Karpas-422 (cell line): ENCODE data around the gene ALOX5. TPM values are rescaled to one million over a fixed set of nuclear protein-coding genes. Genes with fewer than 3 reads are reported as not detected.

Experiments used
- DNase-seq: peaks from one replicate; pipeline ENCODE4 v3.0.0-alpha.2; 2015
- H2AFZ ChIP-seq: fragments of 200-600 bp; sonication (generic); 2 replicates; pipeline ENCODE4 v1.6.1; 2014; ENCODE audit warnings: antibody characterized with exemption, low read length, mixed read lengths
- H3K27ac ChIP-seq: fragments of 200-600 bp; sonication (generic); 2 replicates; pipeline ENCODE4 v1.5.1; 2014; ENCODE audit warnings: mild to moderate bottlenecking, low read length, moderate library complexity
- H3K27me3 ChIP-seq: fragments of 200-600 bp; sonication (generic); 2 replicates; pipeline ENCODE4 v1.6.1; 2014; ENCODE audit warnings: low read length, mixed read lengths
- H3K36me3 ChIP-seq: fragments of 200-600 bp; sonication (generic); 2 replicates; pipeline ENCODE4 v1.6.1; 2014; ENCODE audit warnings: low read length, mixed read lengths; ENCODE audit not compliant: insufficient read depth
- H3K4me1 ChIP-seq: fragments of 200-600 bp; sonication (generic); 2 replicates; pipeline ENCODE4 v1.6.1; 2014; ENCODE audit warnings: mild to moderate bottlenecking, low read length, mixed read lengths
- H3K4me2 ChIP-seq: fragments of 200-600 bp; sonication (generic); 2 replicates; pipeline ENCODE4 v1.6.1; 2014; ENCODE audit warnings: low read length, low read depth, mild to moderate bottlenecking; ENCODE audit not compliant: poor library complexity, severe bottlenecking
- H3K4me3 ChIP-seq: fragments of 200-600 bp; sonication (generic); 2 replicates; pipeline ENCODE4 v1.5.1; 2014; ENCODE audit warnings: mild to moderate bottlenecking, antibody characterized with exemption, low read length, mixed read lengths
- H3K79me2 ChIP-seq: fragments of 200-600 bp; sonication (generic); 2 replicates; pipeline ENCODE4 v1.6.1; 2014; ENCODE audit warnings: mild to moderate bottlenecking, low read length, mixed read lengths
- H3K9ac ChIP-seq: fragments of 200-600 bp; sonication (generic); 2 replicates; pipeline ENCODE4 v1.6.0; 2014; ENCODE audit warnings: low read length
- H3K9me2 ChIP-seq: fragments of 200-600 bp; sonication (generic), shearing (Covaris generic); replicated peaks from 2 replicates; pipeline ENCODE4 v1.6.0; 2014; ENCODE audit warnings: mild to moderate bottlenecking, low read length, moderate library complexity; ENCODE audit not compliant: insufficient read depth
- H3K9me3 ChIP-seq: fragments of 300-700, 200-600 bp; sonication (generic); 2 replicates; pipeline ENCODE4 v1.6.1; 2014; ENCODE audit warnings: low read length, mixed read lengths
- H4K20me1 ChIP-seq: fragments of 200-600 bp; sonication (generic); 2 replicates; pipeline ENCODE4 v1.6.1; 2014; ENCODE audit warnings: mild to moderate bottlenecking, antibody characterized with exemption, low read length, low read depth; ENCODE audit not compliant: insufficient read depth
- total RNA-seq: library from RNA; depleted of rRNA; stranded (reverse); fragments of >200 nt; shearing (Covaris generic); gene quantifications from 2 replicates; pipeline ENCODE4 v1.2.3, GENCODE V29; 2014; ENCODE audit warnings: low replicate concordance

Gene ALOX5
- total RNA-seq, 1 experiment from 2014 or later: 480 TPM

- Histone ChIP-seq H3K36me3 (peaks cover 46% of the 10 kb centered on the region), H3K4me2 (no peak overlapping the region), H3K27ac (no peak overlapping the region), H3K4me3 (no peak overlapping the region), H4K20me1 (peaks cover 3% of the 10 kb centered on the region; the same call in 1 of the 2 replicates), H2AFZ (no peak overlapping the region), H3K9me3 (no peaks in the 10 kb centered on the region), H3K4me1 (no peaks in the 10 kb centered on the region), H3K27me3 (no peaks in the 10 kb centered on the region), H3K9me2 (no peaks in the 10 kb centered on the region), H3K9ac (no peak overlapping the region), H3K79me2 (peaks cover 23% of the 10 kb centered on the region)
- no peak for DNase-seq
Measured at GRCh38 chr10:45425621-45426563, 51.9 kb downstream of the ALOX5 start.

DNA sequence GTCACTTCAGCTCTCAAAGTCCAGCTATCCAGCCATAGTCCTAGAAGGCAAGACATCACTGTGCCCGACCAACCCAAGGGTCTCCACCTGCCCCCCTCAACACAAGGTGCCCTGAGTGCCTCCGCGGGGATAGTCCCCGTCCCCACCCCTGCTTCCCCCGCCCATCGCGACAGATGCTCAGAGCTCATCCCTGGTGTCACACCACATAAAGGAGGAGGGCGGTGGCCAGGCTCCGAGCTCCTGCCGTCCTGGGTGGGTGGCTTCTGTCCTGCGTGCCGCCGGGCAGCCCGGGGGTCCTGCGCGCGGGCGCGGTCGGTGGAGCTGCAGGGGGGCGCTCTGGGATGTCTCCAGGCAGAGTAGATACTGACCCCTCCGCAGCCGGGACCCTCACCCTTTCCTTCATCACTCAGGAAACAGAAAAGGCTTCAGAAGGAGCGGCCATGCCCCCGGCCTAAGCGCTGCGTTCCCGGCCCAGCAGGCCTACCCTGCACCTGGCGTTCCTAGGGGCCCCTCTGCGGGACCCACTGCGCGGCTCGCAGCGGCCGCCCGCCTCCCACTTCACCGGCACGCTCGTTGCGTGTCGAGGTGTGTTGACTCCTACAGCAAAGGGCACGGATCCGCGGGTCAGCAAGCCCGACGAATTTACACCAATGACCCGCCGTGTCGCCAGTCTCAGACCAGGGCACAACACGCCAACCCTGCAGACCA, 53.4 kb downstream of the ALOX5 start:
- Histone ChIP-seq H3K4me1 (no peaks in the 10 kb centered on the region), H3K36me3 (peaks cover 53% of the 10 kb centered on the region), H3K27me3 (no peaks in the 10 kb centered on the region), H3K79me2 (peaks cover 28% of the 10 kb centered on the region), H2AFZ (no peak overlapping the region), H3K9ac (no peak overlapping the region), H3K27ac (no peak overlapping the region), H3K9me3 (no peaks in the 10 kb centered on the region), H4K20me1 (peaks cover 3% of the 10 kb centered on the region; the same call in 1 of the 2 replicates), H3K4me2 (no peak overlapping the region), H3K9me2 (no peaks in the 10 kb centered on the region), H3K4me3 (no peak overlapping the region)
- no peak for DNase-seq

DNA sequence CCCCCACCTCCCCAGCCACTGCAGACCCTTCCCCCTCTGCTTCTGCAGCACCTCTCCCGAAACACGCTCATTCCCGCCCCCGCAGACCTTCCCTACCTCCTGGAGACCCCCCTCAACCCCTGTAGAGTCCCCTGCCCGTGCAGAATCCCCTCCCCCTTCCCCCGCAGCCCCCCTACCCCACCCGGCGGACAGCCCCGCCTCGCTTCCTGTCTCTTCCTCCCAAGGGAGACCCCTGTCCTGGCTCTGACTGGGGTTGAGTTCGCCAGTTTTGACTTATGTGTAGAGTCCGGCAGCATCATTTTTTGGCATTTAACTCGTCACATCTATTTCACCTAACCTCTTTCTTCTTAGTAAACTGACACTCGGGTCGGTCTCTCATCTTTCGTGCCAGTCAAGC, 54.0 kb downstream of the ALOX5 start:
- Histone ChIP-seq H3K27me3 (no peaks in the 10 kb centered on the region), H3K9me3 (no peaks in the 10 kb centered on the region), H3K36me3 (peaks cover 58% of the 10 kb centered on the region), H3K9ac (no peak overlapping the region), H2AFZ (no peak overlapping the region), H3K9me2 (no peaks in the 10 kb centered on the region), H3K79me2 (peaks cover 33% of the 10 kb centered on the region), H3K4me2 (no peak overlapping the region), H3K4me3 (no peak overlapping the region), H3K4me1 (no peaks in the 10 kb centered on the region), H3K27ac (no peak overlapping the region), H4K20me1 (peaks cover 3% of the 10 kb centered on the region; the same call in 1 of the 2 replicates)
- no peak for DNase-seq

DNA sequence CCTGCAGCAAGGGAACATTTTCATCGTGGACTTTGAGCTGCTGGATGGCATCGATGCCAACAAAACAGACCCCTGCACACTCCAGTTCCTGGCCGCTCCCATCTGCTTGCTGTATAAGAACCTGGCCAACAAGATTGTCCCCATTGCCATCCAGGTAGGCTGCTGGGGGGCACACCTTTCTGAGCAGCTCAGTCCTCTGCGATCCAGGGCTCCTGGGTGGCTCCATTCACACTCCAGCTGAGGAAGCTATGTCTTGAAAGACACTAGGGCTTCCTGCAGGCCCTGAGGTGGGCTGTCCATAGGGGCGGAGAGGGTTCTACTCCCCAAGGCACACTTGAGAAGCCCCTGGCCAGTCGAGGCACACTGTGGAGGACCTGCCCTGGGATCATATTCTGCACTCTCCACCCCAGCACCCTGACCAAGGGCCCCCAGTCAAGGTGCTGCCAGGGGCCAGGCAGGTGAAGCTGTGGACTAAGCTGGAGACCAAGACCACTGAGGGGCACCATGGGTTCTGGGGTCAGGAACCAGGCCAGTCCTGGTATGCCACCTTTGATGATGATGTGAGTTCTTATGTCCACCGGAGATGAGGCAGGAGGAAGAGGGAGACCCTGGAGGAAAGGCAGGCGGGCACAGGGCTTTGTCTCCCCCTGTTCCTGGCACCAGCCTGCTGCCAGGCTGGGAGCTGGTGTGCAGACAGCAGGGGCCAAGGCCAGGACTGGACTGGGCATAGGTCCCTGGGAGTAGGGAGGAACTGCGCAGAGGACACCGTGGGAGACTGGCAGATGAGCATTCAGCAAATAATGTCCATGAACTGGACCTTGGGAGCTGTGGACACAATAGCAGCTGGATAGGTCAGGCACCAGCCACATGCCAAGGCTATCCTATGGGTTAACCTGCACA, 54.8 kb downstream of the ALOX5 start:
- H3K9me2 ChIP-seq: no peaks in the 10 kb centered on the region
- 0 out of 2 replicates have a peak, but pooled peaks cover 4% of the 10 kb centered on the region for H4K20me1 ChIP-seq
- H3K4me1 ChIP-seq: no peaks in the 10 kb centered on the region
- H2AFZ ChIP-seq: no peak overlapping the region
- no peak overlapping the region for H3K4me2 ChIP-seq
- H3K9ac ChIP-seq: no peak overlapping the region
- DNase-seq: no peak
- peaks cover 42% of the 10 kb centered on the region for H3K79me2 ChIP-seq
- H3K27ac ChIP-seq: no peak overlapping the region
- H3K36me3 ChIP-seq: peaks cover 66% of the 10 kb centered on the region
- no peak overlapping the region for H3K4me3 ChIP-seq
- H3K27me3 ChIP-seq: no peaks in the 10 kb centered on the region
- no peaks in the 10 kb centered on the region for H3K9me3 ChIP-seq

GRCh38 chr10:45429790-45430189, 55.8 kb downstream of the ALOX5 start:
- DNase-seq: no peak
- Histone ChIP-seq H3K79me2 (peaks cover 51% of the 10 kb centered on the region), H3K4me3 (no peak overlapping the region), H3K9ac (no peak overlapping the region), H3K27ac (no peak overlapping the region), H3K9me3 (no peaks in the 10 kb centered on the region), H4K20me1 (peaks cover 13% of the 10 kb centered on the region; the same call in 1 of the 2 replicates), H3K4me2 (no peak overlapping the region), H2AFZ (no peak overlapping the region), H3K27me3 (no peaks in the 10 kb centered on the region), H3K36me3 (peaks cover 72% of the 10 kb centered on the region), H3K9me2 (no peaks in the 10 kb centered on the region), H3K4me1 (peaks cover 4% of the 10 kb centered on the region; the same call in 1 of the 2 replicates)

DNA sequence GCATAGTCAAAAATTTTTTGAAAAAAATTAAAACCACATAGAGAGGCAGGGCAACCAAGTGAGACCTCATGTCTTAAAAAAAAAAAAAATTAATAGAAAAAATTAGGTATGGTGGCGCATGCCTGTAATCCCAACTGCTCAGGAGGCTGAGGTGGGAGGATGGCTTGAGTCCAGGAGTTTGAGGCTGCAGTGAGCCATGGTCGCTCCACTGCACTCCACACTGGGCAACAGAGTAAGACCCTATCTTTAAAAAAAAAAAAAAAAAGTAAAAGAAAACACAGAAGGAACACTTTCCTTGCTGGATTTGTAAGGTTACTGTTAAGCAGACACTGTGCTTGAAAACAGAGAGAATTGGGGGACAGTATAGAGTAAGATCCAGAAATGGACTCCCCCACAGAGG, 58.1 kb downstream of the ALOX5 start:
- DNase-seq: no peak
- no peak overlapping the region for H3K4me2 ChIP-seq
- no peaks in the 10 kb centered on the region for H3K9me3 ChIP-seq
- peaks cover 78% of the 10 kb centered on the region for H3K36me3 ChIP-seq
- no peaks in the 10 kb centered on the region for H3K27me3 ChIP-seq
- H2AFZ ChIP-seq: no peak overlapping the region
- no peak overlapping the region for H3K27ac ChIP-seq
- H4K20me1 ChIP-seq: peaks cover 21% of the 10 kb centered on the region; the same call in 1 of the 2 replicates
- no peak overlapping the region for H3K4me3 ChIP-seq
- peaks cover 24% of the 10 kb centered on the region for H3K4me1 ChIP-seq
- H3K9ac ChIP-seq: no peak overlapping the region
- H3K79me2 ChIP-seq: peaks cover 69% of the 10 kb centered on the region
- H3K9me2 ChIP-seq: no peaks in the 10 kb centered on the region

DNA sequence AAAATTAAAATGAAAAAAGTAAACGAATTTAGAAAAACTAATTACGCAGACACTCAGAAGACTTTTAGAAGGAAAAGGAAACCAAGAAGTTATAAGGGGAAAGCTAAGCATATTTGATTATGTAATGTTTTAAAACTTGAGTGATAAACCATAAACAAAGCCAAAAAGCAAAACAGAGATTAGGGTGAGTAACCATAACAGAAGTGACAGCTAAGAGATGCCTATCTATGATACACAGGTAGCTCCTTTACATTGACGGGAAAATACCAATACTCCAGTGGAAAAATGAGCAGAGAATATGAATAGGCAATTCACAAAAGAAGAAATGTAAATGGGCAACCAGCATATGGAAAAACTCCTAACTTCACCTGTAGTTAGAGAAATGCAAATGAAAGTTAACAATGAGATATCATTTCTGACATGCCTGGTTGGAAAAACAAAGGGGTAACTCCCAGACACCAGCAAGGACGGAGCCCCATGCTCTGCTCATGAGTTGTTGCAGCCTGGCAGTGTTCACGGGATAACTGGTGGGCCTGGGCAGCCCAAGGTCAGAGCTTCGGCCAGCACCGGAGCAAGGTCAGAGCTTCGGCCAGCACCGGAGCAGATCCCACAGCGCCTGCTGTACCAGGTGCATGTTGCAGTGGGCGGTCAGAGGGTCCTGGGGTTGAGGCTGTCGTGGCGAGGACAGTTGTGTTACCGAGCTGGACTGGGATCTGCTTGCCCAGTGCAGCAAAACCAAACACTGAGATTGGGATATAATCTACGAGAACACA, 58.9 kb downstream of the ALOX5 start:
- Histone ChIP-seq H3K9me3 (no peaks in the 10 kb centered on the region), H3K4me3 (no peak overlapping the region), H3K79me2 (peaks cover 70% of the 10 kb centered on the region), H3K4me1 (peaks cover 32% of the 10 kb centered on the region), H3K9me2 (no peaks in the 10 kb centered on the region), H2AFZ (no peak overlapping the region), H3K36me3 (peaks cover 82% of the 10 kb centered on the region), H3K4me2 (no peak overlapping the region), H3K27me3 (no peaks in the 10 kb centered on the region), H3K27ac (no peak overlapping the region), H3K9ac (no peak overlapping the region), H4K20me1 (peaks cover 23% of the 10 kb centered on the region; the same call in 1 of the 2 replicates)
- no peak for DNase-seq
